Measurements from ENCODE around the gene TRAPPC8.
"Not testable (repeated sequence)": the region's sequence is repeated elsewhere in the genome, so short reads cannot be mapped to it uniquely, and the experiment has no call there.

The TRAPPC8 gene, protein sequence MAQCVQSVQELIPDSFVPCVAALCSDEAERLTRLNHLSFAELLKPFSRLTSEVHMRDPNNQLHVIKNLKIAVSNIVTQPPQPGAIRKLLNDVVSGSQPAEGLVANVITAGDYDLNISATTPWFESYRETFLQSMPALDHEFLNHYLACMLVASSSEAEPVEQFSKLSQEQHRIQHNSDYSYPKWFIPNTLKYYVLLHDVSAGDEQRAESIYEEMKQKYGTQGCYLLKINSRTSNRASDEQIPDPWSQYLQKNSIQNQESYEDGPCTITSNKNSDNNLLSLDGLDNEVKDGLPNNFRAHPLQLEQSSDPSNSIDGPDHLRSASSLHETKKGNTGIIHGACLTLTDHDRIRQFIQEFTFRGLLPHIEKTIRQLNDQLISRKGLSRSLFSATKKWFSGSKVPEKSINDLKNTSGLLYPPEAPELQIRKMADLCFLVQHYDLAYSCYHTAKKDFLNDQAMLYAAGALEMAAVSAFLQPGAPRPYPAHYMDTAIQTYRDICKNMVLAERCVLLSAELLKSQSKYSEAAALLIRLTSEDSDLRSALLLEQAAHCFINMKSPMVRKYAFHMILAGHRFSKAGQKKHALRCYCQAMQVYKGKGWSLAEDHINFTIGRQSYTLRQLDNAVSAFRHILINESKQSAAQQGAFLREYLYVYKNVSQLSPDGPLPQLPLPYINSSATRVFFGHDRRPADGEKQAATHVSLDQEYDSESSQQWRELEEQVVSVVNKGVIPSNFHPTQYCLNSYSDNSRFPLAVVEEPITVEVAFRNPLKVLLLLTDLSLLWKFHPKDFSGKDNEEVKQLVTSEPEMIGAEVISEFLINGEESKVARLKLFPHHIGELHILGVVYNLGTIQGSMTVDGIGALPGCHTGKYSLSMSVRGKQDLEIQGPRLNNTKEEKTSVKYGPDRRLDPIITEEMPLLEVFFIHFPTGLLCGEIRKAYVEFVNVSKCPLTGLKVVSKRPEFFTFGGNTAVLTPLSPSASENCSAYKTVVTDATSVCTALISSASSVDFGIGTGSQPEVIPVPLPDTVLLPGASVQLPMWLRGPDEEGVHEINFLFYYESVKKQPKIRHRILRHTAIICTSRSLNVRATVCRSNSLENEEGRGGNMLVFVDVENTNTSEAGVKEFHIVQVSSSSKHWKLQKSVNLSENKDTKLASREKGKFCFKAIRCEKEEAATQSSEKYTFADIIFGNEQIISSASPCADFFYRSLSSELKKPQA (N-terminal part only)

DNA sequence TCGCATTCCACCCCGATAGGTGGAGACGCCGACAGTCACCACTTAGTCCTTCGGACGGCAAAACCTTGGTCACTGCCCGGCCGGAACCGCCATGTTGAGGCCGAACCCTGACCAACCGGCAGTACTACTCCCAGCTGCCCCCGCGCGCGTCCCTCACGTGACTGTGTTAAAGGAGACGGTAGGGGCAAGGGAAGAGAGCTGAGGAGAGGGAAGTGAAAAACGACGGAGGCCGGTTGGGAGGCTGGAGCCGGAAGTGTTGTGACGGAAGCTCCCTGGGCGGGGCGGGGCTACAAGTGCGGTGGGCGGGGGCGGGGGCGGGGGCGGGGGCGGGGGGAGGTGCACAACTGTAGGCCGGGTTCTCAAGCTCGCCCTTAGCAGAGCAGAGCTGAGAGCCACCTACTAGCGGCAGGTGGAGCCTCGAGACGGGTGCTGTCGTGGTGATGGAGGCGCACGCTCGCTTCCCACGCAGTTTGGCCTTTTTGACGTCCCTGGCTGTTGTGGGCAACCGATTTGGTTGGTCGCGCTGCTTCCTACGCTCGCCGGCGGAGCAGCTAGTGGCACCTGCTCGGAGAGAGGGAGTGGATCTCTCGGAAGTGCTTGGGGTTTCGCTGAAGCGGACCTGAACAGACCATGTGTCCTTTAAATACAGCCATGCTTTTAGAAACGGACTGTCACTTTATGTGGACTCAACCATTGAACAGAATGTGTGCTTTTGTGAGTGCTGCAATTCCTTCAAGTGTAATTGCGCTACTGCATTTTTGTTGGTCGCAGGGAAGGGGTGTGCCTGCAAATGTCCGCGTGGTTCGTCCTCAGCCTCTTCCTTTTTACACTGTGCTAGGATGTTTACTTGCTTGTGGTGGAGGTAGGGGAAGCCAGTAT, at the start of gene TRAPPC8:
Gene TRAPPC8, minus strand, starts transcription at position 130 of the 879 bp plus-strand sequence. CDS start 364 bp downstream, outside the sequence.
- peak; percentile 83 for DNase-seq (ENCODE audit: low read depth)

DNA sequence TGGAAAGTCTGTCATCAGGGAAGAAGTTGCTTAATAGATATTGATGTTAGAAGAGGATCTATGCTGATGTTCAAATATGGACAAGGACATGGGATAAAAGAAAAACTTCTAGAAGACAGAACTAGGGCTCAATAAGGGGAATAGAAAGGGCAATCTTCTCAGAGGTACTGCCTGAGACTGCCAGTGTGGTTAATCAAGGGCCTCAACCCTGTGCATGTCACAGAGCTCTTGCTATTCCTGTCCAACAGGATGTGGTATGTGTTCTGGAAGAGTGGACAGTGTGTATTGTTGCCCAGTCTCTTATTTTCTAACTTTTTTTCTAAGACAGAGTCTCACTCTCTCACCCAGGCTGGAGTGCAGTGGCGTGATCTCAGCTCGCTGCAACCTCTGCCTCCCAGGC, 47.9 kb upstream of the TRAPPC8 start:
- DNase-seq (ENCODE audit: low read depth) = no peak

DNA sequence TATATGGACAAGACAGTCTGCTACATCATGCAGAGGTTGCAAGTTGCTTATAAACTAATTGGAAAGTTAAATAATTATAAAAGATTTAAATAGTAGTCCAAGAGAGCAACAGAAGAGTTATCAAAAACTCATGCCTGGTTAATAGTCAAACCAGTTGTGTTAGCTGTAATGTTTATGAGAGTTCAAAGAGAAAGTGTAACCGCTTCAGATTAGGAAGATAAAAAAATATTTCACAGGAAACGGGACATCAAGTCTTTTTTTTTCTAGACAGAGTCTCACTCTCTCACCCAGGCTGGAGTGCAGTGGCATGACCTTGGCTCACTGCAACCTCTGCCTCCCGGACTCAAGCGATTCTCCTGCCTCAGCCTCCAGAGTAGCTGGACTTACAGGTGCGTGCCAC, 41.0 kb upstream of the TRAPPC8 start:
- no peak for DNase-seq (ENCODE audit: low read depth)

DNA sequence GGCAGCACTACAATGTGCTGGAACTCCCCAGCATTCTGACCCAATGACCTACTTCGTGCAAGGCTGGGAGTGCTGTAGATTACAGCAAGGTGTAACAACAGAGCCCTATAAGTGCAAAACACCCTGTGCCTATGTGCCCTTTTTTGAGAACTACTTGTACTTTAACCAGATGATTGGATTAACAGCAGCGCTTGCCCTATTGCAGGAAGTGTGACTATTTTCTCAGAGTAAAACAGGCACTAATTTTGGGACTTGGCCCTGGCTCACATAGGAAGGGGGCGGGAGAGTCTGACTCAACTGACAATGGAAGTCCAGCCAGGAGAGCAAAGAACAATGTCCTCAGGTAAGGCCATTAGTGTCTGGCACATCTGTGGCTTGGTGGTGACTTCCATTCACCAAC, 40.1 kb upstream of the TRAPPC8 start:
- DNase-seq (ENCODE audit: low read depth) = no peak

DNA sequence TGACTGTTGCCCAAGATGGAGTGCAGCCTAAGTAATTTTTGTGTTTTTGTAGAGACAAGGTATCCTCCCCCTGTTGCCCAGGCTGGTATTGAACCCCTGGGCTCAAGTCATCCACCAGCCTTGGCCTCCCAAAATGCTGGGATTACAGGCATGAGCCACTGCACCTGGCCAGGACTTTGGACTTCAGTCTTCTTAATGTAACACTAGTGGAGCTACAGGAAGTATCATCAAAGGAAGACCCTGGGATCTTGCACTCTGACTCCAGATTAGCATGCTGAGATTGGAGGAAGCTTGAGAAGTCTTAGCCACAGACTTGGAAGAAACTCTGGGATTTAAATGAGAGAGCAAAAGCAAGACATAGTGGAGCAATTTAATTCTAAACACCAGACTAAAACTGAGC, 37.9 kb upstream of the TRAPPC8 start:
- DNase-seq (ENCODE audit: low read depth) = no peak

DNA sequence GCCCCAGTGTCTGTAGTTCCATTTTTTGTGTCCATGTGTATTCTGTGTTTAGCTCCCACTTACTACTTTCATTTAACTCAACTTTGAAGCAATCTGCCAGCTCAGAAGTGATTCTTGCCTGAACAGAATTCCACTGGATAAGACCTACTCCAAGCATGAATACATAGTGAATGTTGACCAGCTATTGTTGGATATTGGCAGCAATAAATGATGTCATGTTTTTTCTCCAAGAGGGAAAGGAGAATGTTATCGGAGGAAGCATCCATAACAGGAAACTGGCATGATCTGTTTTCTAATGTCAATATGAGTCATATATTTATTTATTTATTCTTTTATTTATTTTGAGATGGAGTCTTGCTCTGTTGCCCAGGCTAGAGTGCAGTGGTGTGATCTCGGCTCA, 36.8 kb upstream of the TRAPPC8 start:
- DNase-seq (ENCODE audit: low read depth) = no peak

DNA sequence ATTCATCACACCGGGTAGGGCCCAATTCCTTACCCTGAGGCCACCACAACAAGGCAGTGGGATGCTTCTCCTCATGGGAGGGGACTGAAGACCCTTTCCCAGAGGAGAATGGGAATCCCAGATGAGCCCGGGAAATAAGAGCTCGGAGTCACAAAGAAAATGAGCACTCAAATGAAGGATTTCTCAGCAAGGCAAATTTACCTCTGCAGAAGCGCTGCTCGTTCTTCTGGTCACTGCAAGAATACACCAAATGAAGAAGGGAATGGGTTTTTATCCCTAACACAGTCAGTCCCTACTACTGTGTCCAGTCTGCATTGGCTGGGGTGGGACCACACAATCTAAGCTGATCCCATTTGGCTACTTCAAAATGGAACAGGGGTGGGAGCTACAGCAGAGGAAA, 35.7 kb upstream of the TRAPPC8 start:
- DNase-seq (ENCODE audit: low read depth) = no peak

DNA sequence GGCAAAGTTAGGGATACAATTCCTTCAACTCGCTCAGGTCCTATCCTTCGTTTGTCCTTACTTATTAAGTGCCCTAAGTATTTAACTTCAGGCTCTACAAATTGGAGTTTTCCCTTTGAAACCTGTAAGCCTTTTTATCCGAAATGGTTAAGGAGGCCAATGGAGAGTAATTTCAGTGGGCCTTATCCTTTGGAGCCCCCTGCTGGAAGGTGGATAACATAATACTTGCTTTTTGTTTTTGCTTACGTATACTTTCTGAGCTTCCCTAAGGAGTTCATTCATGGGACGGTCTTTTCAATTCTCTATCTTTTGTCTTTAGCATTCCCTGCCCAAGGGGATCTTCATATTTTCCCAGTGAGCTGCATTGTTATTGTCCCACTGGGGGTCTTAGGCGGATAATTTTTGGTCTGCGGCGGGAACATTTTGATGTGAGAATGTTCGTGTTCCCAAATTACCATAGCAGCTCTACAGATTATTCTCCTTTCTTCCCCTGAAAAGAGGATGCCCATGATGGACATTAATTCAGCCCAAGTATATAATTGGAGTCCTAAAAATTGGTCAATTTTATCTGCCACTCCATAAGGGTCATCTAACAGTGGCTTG, 34.4 kb upstream of the TRAPPC8 start:
- DNase-seq (ENCODE audit: low read depth) = peak; percentile 3

DNA sequence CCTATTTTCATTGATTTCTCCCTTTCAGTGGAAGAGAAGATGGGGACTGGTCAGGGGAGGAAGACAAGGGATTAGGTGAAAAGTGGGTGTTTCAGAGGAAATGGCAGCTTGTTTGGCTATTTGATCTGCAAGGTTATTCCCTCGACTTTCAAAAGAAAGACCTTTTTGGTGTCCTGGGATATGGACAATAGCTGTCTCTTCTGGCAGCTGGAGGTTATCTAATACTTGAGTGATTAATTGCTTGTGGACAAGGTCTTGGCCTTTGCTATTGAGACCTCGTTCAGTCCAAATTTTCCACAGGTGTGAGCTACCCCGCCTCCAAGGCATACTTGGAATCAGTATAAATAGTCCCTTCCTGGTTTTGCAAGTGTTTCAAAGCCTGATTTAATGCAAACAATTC, 33.3 kb upstream of the TRAPPC8 start:
- no peak for DNase-seq (ENCODE audit: low read depth)

DNA sequence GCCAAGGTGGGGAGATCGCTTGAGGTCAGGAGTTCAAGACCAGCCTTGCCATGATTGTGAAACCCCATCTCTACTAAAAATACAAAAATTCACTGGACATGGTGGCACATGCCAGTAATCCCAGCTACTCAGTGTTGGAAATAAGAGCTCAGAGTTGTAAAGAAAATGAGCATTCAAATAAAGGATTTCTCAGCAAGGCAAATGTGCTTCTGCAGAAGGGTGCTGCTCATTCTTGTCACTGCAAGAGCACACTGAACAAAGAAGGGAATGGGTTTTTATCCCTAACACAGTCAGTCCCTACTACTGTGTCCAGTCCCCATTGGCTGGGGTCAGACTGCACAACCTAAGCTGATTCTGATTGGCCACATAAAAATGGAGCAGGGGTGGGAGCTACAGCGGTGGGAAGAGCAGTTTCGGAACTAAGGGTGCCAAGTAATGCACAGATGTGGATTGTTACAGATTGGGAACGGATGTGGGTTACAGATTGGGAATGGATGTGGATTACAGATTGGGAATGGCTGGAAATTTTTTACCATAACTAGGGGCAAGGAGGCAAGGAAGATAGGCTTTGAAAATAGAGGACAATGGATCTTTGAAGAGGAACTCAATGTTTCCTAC, 31.1 kb upstream of the TRAPPC8 start:
- DNase-seq (ENCODE audit: low read depth) = no peak

DNA sequence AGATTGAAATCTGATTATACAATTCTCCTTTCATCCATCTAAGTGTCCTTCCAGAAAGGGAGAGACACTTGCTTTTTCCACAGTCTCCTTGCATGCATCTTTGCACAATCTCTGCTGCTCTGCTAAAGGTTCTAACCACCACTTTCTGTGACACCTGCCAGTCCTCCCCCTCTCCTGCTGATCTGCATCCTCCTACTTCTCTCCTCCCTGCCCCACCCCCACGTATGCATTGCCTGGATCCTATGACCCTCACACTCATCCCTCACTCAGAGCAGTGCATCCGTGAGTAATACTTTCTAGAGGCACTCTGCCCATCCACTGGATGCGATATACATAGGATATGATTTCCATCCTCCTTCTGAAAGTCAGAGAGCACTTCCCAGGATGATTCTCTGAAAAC, 27.7 kb upstream of the TRAPPC8 start:
- no peak for DNase-seq (ENCODE audit: low read depth)

DNA sequence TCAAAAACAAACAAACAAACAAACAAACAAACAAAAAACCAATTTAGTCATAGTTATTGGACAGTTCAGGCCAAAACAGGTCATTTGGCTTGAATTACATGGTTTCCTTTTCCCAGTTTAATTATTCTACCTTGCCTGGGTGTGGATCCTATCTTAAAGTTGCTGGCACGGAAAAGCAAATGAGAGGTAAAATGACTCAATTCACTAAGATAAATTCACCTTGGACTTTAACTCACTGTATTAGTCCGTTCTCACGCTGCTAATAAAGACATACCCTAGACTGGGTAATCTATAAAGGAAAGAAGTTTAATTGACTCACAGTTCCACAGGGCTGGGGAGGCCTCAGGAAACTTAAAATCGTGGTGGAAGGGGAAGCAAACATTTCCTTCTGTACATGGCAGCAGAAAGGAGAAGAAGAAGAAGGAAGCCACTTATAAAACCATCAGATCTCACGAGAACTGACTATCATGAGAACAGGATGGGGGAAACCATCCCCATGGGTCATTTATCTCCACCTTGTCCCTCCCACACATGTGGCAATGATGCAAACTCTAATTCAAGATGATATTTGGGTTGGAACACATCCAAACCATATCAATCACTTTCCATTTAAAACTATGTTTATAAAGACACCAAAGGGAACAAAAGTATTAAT, 22.5 kb upstream of the TRAPPC8 start:
- no peak for DNase-seq (ENCODE audit: low read depth)

DNA sequence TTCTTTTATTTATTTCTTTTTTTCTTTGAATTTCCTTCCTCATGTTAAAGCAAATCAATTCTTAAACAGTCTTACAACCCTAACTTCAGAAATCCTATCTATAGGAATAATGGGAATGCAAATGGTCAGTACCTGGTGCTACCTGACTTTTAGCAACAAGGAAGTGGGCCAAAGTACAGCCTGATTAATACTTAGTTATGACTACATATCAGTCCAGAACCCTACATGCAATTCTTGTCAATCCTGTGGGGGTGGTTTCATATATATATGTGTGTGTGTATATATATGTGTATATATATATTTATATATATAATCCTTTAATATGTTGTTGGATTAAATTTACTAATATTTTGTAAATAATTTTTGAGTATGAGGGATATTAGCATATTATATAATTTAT, 14.8 kb upstream of the TRAPPC8 start:
- DNase-seq (ENCODE audit: low read depth) = no peak

DNA sequence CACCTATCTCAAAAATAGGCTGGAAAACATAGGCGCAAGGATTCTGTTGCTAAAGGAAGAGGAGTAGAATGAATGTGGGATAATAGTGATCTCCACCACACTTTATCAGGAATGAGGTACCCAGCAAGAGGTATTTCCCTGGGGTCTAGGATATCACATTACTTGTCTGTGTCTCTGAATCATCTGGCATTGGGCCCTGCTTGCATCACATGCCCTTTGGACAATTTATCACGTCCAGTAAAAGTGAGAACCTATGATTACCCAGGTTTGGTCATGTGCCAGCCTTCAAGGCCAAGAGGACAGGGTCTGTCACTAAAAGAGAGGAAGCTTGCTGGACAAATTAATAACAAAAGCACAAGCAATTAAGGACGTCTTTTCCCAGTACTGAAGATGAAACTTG, 11.4 kb upstream of the TRAPPC8 start:
- no peak for DNase-seq (ENCODE audit: low read depth)

DNA sequence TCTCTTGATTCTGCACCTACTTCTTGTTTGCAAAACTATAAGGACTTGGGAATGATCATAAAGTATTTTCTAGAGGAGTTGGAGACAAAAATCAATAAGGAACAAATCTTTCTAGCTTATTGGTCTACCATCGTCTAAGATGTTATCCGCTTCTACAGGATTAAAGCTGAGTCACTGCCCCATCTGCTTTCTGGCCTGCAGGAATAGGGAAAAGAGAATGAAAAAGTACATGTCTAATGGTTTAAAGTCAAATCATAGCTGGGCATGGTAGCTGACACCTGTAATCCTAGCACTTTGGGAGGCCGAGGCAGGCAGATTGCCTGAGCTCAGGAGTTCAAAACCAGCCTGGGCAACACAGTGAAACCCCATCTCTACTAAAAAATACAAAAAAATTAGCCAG, 10.8 kb upstream of the TRAPPC8 start:
- not testable (repeated sequence) for DNase-seq (ENCODE audit: low read depth)

DNA sequence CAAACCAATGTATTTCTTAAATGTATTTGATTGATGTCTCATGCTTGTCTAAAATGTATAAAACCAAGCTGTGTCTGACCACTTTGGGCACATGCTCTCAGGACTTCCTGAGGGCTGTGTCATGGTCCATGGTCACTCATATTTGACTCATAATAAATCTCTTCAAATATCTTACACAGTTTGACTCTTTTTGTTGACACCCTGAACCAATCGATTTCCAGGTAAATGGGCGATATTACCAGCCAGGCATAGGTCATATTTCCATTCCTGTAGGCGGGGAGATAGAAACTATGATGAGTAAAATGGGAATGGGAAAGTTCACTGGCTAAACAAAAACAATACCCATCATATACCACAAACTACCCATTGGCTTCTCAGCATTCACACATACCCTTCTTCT, 9.3 kb upstream of the TRAPPC8 start:
- no peak for DNase-seq (ENCODE audit: low read depth)

DNA sequence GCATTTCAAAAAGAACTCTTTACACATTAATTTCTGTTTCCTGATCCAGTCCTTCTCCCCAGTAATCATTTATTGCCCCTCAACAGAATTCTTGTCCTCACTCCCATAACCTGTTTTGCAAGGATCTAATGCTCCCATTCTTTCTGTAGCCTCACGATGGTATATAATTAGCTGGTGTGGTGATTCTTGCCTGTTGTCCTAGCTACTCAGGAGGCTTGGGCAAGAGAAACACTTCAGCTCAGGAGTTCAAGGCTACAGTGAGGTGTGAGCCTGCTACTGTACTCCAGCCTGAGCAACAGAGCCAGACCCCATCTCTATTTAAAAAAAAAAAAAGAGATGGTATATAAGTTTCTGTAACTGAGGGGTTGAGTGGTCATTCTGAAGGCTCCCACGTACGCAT, 7.7 kb upstream of the TRAPPC8 start:
- no peak for DNase-seq (ENCODE audit: low read depth)

DNA sequence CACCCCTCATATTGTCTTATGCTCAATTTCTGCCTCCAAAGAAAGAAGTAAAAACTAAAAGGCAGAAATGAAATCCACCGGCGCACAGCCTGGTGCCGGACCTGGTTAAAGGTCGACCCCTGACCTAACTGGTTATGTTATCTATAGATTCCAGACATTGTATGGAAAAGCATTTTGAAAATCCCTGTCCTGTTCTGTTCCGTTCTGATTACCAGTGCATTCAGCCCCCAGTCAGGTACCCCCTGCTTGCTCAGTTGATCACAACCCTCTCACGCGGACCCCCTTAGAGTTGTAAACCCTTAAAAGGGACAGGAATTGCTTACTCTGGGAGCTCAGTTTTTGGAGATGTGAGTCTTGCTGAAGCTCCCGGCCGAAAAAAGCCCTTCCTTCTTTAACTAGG, 5.4 kb upstream of the TRAPPC8 start:
- not testable (repeated sequence) for DNase-seq (ENCODE audit: low read depth)

DNA sequence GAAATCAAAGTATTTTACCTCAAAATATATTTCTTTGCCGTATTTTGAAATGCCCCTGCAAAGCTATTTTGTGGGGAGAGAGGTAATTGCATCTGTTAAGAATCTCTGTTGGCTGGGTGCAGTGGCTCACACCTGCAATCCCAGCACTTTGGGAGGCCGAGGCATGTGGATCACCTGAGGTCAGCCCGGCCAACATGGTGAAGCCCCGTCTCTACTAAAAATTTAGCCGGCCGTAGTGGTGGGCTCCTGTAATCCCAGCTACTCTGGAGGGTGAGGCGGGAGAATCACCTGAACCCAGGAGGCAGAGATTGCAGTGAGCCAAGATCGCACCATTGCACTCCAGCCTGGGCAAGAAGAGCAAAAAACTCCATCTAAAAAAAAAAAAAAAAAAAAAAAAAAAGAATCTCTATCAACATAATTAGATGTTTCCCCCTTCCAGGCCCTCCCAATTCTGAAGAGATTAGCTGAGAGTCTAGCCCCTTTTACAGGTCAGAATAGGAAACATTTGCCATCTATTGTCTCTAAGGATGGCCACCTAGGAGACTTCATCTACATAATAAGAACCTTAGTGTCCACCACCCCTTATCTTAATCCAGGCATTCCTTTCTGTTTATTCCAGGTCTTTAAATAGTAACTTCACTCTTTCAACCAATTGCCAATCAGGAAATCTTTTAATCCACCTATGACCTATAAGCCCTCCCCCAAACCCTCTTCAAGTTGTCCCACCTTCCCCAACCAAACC, 3.5 kb upstream of the TRAPPC8 start:
- DNase-seq (ENCODE audit: low read depth) = no peak

Data from stimulated activated CD8-positive, alpha-beta memory T cell treated with anti-CD3 and anti-CD28 coated beads, Interleukin-12 subunit alpha, Interleukin-12 subunit beta, amount 100 ng/mL, for 1 hour (primary cell).